Effector CD4-positive, alpha-beta T cell (primary cell): Measurements from ENCODE around the gene DICER1.
"Not testable (repeated sequence)": the region's sequence is repeated elsewhere in the genome, so short reads cannot be mapped to it uniquely, and the experiment has no call there.

ENCODE experiments used
- DNase-seq: peaks from one replicate; pipeline ENCODE4 v3.0.0-alpha.2; 2020

Gene DICER1

DNA sequence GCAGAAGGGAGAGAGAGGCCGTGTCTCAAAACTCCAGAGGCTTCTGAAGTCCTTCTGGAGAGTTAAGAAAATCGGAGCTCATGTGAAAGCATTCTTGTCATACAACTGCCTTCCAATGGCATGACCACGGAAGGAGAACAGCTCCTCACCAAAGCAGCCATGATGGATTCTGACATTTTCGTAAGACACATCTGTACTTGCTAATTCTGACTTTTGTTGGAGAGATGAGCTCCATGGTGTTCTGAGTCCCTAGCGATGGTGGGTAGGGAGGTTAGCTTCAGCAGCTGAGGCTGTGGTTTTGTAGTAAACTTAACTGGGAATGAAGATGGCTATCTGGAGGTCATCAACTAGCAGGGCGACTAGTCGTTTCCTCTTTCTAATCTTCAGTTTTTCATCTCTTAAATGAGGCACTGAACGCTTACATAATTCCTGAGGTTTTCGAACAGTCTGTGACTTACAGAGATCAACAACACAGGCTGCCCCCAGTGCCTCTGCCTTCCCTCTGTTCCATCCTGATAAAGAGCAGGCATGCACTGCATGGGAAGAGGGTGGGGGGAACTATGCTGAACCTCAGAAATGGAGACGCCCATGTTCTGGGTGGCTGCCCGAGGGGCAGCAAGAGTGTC, 28.6 kb upstream of the DICER1 start:
- no peak for DNase-seq

DNA sequence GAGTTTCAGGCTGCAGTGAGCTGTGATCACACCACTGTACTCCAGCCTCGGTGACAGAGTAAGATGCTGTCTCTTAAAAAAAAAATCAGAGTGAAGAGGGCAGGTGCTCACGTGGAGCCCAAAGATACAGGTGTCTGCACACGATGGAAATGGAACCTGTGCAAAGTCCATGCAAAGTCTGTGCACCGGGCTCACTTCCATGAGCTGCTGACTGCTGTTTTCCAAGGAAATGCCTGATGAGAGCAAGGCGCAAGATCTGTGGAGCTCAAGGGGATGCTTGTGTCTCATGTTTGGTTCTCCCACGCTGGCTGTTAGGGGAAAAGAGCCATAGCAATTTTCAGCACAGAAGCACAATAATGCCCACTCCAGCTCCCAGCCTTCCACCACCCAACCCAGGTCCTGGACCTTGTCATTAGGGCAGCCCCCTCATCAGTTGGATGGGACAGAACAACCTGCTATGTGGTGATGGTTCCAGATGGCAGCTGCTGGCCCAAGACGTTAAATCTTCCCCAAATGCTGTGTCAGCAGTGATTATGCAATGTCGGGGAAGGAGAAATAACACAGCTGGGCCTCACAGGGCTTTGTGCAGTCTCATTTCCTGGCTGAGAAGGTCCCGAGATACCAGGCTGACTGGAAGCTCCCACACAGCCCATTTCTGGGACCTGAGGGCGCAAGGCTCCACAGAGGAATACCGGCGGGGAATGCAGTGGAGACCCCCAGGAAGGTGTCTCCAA, 27.9 kb upstream of the DICER1 start:
- DNase-seq: no peak

DNA sequence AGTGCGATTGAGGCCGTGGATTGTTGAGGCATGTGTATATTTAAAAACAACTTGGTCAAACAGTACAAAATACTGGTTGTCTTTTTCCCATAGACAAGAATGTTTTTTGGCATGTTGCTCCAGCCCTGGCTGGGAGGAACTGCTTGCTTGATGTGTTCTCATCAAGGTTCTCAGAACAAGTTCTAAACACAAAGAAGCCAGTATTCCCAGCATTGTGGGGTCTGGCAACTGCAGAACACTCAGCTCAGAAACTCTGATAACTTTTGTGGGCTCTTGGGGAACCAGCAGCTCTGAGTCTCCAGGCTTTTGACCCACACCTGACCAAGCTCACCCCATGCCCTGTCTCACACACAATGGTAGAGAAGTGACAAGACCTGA, 27.1 kb upstream of the DICER1 start:
- DNase-seq: no peak

DNA sequence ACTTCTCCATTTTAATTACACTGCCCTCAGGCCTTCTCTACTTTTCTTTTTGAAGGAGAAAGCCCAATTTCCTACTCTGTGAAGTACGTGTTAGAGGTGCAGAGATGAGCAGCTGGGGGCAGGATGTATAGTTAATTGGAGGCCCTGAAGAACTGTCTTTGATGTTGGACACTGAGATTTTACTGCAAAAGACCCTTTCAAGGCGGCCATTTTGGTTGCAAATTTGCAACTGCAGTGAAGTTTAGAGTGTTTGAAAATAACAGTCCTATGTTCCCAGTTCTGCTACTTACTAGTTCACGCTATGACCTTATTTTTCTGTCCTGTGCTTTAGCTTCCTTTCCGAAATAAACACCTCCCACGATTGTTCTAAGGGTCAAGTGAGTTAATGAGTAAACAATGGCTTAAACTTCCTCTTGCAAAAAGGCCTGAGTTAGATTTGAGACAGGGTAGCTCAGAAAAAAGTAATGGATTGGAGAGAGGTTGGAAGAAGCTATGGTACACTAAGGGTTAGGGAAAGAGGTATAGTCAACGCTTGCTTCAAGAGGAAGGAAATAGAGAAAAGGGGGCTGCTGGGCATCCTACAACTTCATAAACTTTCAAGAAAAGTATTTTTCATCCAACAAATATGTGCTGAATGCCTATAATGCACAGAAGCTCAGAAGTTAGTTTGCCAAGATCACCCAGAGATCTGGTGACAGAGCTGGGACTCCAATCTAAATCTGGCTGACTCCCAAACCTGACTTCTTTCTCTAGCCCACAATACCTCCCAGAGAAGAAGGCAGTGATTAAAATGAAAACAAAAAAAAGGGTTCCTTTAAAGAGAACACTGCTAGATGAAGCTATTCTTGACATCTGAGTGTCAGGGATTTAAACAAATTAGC, 26.4 kb upstream of the DICER1 start:
- no peak for DNase-seq

DNA sequence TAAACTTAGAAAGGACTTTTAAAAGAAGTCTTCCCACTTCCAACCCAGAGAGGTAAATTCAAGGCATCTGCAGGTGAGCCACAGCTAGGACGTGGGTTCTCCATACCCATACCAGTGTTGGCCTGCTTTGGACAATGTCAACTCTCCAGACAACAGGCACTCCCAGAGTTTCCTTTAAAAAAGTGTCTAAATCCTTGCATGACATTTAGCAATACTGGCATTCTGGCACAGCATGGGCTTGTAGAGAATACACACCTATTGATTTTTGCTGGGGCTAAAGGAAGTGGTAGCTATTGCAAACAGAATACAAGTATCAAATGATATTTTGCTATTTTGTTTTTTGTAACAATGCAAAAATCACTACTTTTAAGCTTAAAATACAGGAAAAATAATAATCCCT, 25.8 kb upstream of the DICER1 start:
- no peak for DNase-seq

DNA sequence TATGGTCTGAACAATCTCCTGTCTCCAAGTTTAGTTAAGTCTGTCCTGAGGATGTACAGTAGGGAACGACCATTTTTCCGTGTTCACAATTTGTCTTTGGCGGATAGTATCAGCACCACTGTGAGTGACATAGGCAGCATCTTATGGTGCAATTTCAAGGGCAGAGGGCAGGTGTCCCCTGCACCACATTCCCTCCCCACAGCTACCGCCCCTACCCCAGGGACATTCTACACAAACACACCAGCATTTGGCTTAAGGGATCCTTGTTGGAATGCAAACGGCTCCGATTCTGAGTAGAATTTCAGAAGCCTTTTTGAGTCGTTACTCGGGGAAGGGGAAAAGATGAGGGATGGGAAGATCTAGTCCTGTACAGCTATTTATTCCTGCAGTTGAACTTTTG, 25.1 kb upstream of the DICER1 start:
- DNase-seq: no peak

DNA sequence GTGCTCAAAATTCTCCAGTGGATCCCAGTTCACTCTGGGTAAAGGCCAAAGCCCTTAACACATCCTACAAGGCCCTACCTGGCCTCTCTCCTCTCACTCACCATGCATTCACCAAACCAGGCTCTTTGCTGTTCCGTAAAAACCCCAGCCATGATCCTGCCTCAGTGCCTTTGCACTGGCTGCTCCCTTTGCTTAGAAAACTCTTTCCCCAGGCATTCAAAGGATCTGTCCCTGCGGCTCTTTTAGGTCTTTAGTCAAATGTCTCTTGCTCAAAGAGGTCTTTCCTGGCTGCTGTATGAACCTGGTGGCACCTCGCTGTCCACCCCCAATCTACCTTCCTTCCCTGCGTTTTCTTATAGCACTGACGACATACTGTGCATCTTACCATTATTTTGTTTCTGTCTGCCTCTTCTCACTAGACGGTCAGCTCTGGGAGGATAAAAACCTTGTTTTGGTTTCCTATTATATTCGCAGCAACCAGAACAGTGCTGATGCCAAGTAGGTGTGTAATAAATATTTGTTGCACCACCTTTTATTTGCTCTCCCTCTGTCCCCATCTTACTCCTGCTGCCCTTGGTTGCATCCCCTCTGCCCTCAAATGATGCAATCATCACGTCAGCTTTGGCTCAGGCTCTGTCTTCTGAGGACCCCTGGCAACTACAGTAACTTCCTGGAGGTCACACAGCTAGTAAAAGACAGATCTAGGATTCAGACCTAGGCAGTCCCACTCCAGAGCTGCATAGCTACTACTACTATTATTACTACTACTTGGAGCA, 23.8 kb upstream of the DICER1 start:
- no peak for DNase-seq

DNA sequence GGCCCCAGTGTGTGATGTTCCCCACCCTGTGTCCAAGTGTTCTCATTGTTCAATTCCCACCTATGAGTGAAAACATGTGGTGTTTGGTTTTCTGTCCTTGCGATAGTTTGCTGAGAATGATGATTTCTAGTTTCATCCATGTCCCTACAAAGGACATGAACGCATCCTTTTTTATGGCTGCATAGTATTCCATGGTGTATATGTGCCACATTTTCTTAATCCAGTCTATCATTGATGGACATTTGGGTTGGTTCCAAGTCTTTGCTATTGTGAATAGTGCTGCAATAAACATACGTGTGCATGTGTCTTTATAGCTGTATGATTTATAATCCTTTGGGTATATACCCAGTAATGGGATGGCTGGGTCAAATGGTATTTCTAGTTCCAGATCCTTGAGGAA, 18.3 kb upstream of the DICER1 start:
- not testable (repeated sequence) for DNase-seq

DNA sequence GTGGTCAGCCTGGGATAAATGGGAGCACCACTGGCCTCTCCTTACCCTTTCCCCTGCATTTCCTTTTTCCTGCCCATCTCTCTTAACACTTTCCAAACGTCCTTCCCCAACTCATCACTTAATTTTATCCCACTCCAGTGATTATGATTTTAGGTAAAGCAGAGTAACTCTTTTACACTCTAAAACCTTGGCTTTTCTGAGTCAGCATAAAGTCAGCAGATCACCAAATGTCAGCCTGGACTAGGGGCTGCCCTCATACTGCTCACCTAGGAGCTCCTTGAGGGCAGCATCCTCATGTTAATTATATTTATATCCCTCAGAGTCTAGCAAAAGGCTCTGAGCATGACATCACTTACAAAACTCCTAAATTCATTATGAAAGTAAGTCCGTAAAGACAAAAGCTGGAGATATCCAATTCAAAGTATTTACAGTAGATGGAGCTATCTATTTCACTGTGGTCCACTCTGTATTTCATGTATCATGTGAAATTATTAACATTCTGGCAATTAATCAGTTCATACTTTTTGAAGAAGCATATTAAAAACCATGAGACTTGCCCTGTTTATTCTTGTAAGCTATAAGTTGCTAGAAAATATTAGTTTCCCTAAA, 17.0 kb upstream of the DICER1 start:
- DNase-seq: no peak

DNA sequence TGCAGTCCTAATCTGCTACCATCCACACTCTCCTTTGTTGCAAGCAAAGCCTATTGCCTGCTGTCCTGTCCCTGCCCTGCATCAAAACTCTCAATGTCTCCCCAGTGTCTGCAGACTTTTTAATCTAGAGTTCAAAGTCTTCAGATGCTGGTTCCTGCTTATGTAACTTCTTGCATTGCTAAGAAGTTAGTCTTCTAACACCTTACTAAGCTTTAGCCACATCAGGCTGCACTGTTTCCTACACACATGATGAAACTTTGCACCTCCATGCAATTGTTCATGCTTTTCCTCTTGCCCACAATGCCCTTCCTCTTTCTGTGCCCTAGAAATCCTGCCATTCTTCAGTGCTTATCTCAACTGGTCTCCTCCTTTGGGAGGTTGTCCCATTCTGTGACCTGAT, 16.2 kb upstream of the DICER1 start:
- no peak for DNase-seq

DNA sequence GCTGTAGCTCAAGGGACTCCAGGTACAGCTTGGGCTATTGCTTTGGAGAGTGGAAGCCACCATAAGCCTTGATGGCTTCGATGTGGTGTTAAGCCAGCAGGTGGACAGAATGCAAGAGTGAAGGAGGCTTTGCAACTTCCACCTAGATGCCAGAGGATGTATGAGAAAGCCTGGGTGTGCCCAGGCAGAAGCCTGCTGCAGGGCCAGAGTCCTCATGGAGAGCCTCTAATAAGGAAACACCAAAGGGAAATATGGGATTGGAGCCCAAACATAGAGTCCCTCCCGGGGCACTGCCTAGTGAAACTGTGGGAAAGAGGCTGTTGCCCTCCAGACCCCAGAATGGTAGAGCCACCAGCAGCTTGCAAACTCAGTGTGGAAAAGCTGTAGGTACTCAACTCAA, 9.8 kb upstream of the DICER1 start:
- no peak for DNase-seq

DNA sequence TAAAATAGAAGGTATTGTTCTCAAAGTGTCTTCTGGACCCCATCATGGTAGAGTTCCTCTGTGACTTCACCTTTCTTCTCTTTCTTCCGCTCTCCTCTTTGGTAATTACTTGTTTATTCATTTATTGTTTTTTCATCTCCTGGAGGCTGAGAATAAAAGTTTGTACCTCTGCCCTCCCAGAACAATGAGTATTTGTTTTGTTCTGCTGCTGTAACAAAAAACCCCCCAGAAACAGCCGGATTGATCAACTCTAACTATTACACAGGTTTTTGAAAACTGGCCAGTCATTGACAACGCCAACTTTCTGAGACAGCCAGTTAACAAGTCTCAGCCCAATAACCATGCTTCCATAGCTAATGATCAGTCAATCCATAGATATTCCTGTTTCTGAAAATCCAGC, 8.2 kb upstream of the DICER1 start:
- no peak for DNase-seq

DNA sequence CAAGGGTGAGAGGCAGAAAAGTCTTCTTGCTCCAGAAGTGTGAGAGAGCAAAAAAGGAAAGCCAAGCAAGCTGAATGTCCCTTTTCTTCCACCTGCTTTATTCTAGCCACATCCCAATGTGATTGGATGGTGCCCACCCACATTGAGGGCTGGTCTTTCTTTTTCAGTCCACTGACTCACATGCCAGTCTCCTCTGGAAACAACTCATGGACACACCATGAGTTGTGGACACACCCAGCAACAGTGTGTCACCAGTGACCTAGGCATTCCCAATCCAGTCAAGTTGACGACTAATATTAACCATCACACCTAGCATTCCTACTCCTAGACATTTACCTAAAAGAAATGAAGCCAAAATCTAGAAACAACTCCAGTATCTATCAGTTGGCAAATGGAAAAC, 7.2 kb upstream of the DICER1 start:
- no peak for DNase-seq

DNA sequence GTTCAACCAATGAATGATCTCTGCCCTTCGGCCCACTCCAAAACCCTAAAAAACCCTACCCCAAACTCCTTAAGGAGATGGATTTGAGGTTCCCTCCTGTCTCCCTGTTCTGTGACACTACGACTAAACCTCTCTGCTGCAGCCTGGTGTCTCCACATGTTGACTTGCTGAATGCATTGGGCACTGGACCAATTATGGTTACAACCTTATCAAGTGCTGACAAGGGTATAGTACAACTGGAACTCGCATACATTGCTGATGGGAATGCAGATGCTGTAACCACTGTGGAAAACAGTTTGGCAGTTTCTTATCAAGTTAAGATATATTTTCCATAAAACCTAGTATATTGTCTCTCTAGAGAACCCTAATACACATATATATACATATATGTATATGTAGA, 6.3 kb upstream of the DICER1 start:
- no peak for DNase-seq

DNA sequence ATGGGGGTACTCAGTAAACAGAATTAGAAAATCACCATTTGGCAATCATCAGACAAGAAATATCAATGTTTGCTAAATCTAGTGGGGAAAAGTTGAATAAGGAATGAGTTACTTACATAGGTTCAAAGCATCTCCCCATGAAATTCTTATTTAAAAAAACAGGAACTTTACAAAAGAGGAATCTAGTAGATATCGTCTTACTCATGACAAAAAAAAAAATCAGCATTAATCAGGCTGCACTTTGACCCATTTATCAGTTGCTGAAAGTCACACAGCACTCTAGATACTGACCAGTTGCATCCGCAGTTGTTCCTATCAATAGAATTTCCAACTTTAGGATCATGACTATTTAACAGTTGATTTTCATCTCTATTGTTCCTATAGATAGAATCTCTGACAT, 5.8 kb upstream of the DICER1 start:
- DNase-seq: no peak

DNA sequence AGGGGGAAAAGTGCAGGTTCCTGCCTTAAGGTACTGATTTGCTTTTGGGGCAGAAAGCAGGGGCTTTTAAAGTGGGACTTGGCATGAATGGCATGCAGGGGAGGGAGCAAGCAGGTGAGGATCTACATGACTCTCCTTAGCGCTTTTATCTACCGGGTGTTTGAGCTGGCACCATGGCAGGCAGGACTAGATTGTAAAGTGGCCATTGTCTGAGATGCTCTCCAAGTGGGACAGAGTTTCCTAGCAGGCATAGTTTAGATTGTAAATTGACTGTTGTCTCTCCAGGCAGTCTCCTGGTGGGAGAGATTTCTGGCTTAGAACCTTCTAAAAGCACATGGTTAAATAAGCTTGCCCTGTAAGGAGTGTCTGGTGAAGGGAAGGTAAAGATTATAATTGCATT, 5.3 kb upstream of the DICER1 start:
- no peak for DNase-seq

DNA sequence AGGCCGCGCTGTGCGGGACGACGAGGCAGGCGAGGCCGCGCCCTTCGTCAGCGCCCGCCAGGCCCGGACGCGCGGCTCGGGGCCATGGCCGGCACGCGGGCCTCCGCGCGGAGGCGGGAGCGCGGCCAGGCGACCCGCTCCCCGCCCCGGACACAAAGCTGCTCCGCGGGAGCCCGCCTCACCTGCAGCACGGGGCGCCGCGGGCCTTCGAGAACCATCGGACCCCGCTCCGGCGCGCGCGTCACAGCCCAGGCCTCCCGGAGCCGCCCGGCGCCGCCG, 342 bp downstream of the DICER1 start:
- no peak for DNase-seq

DNA sequence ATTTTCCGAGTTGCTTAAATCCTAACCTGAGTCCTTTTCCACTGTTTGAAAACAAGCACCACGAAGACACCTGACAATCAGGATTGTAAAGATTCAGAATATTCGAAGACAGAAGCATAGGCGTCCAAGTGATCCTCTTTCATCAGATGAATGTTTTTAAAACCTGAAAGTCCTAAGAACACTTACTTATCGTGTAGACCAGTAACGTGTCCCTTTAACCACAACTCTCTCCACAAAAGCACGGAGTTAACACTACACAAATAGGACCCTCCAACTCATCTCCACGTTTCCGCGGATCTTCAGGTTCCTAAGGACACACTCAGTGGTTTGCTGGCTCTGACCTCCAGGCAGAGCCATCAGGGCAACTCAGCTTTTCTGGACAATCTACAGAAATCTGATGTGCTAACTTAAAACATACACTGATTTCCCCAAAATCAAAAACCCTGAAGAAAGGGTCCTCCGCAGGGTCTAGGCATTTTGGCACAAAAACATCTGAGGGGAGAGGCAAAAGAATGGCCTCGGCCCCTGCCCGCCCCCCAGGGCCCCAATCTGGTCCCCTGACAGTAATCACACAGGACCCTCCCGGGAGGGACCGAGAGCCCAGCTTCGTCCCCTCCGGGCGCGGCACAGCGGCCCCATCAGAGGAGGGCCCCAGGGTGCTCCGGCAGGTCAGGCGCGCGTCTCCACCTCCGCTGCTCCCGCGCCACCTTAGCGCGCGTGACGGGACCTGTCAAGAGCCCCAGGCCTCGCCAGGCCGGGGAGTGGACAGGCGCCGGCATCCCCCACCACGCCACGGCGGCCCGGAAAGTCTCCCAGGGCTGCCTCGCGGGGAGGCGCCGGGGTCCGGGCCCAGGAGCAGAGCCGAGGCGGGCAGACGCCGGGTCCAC, 925 bp downstream of the DICER1 start:
- DNase-seq: peak; percentile 15

DNA sequence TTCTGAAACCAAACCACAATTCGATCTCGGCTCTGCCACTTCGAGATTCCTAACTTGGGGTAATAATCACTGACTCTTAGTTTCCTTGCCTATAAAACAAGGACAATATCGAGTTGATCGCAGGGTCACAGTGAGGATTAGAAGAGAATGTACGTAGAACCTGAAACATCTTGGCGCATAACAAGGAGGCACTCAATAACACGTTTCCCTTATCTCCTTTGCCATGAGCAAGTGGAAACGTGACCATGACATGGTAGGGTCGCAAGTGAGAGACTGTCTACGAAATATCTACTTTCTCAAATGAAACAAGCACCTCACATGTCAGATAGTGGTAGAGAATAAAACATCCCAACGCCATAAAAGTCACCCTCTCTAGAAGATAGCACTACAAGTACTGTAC, 2.3 kb downstream of the DICER1 start:
- DNase-seq: no peak

DNA sequence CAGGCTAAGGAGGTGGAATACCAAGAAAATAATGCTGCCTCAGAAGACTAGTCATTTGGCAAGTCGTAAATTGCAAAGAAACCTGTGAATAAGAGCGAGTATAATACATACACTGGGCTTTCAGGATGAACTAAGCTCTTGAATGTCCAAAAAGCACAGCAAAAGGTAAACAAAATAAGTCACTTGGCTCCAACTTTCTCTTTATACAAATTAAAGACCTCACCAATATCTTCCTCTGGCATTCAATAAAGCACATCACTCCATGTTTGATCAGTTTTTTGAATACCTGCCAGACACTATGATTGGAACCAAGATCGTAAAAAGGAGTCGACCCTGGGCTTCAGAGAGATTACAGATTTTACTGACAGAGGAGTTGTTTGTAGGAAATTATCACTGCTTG, 3.5 kb downstream of the DICER1 start:
- DNase-seq: no peak

DNA sequence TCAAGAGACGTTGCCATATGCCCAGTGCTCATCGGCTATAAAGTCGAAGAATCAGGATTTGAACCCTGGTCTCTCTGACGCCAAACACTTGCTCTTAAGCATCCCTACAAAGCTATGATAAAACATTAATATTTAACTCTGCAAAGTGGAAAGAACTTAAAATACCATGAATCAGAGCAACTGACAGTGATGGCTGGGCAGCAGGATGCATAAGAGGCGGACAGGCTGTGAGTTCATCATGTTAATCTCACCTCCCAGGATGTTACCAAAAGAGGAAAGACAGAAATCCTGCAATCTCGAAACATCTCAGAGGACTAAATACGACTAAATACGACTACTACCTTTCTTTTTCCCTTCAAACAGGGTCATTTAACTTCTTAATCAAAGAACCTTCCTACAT, 5.8 kb downstream of the DICER1 start:
- no peak for DNase-seq

DNA sequence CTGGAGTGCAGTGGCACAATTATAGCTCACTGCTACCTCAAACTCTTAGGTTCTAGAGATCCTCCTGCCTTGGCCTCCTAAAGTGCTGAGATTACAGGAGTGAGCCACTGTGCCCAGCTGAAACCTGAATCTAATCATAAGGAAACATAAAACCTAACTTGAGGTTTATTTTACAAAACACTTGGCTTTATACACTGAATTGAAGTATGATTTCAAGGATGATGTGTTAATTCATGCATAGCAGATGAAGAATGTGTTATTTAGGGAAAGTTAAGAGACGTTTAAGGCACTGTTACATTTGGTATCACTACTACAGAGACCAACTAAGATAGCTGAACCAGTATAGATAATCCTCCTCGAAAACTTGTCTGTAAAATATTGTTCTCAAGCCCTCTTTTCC, 6.4 kb downstream of the DICER1 start:
- DNase-seq: no peak
